Islet of Langerhans (tissue), 1 donor: Measurements from ENCODE around the gene NPFF.
"Not testable (repeated sequence)": the region's sequence is repeated elsewhere in the genome, so short reads cannot be mapped to it uniquely, and the experiment has no call there.

ENCODE experiments used
- FAIRE-seq: peaks from one replicate; lab custom pipeline; 2011; peaks lifted over from hg19 to GRCh38; lab: Jason Lieb, UNC

The NPFF gene

GRCh38 chr12:53495903-53496751, 11.2 kb downstream of the NPFF start:
- no peak for FAIRE-seq

- FAIRE-seq, result no peak
Observed at GRCh38 chr12:53493610-53494391, 13.5 kb downstream of the NPFF start.

DNA sequence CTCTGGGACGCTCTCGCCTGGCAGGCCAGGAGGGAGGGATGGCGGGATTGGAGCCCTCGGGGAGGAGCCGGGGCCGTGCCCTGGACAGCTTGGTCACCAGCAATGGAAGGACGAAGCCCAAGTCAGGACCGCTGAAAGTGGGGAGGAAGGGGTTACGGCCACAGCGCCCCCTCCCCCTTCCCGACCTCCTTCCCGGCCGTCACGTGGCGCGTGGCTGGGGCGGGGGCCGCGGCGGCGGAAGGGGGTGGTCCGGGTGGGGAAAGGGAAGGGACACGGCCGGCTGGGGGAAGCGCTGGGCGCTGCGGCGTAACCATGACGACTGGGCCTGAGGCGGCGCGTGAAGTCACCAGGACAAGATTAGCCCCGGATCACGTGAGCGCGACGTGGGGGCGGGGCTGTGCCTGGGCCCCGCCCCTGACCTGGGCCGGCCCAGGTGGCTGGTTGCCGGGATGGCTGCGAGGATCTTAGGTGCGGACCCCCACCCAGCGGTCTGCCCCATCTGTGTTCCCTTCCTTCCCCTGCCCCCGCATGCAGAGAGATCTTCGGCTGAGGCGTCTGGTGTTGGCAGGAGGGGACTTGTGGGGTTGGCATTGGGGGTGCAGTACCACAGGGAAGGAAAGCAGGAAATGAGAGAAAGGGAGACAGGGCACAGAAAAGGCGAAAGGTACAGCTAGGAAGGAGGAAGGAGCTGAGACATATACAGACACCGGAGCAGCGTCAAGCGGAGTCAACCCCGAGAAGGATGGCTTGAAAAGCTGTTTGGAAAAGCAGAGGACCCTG, 14.3 kb downstream of the NPFF start:
- FAIRE-seq, result no peak

GRCh38 chr12:53492188-53492587, 15.1 kb downstream of the NPFF start:
- FAIRE-seq, result no peak

DNA sequence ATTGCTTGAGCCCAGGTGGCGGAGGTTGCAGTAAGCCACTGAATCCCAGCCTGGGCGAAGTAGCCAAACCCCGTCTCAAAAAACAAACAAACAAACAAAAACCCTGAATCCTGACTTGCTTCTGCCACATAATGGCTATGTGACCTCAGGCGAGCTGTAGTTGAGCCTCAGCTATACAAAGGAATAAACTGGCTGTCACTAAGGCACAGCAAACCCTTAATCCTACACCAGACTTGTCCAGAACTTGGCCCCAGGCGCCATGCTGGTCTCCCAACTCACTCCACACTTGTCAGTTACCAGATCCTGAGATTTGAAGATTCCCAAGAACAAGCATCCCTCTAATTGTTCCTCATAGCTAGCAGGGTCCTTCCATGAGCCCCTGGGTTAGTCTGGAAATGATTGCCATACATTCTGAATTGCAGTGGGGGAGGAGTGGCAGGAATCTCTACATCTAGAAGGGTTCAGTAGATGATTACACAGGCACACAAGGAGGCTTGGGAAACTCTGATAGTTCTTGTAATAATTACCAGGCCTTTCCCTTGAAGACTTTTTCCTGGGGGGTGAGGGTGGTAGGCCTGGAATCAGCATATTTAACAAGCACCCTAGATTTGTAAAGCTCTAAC, 17.9 kb downstream of the NPFF start:
- no peak for FAIRE-seq

DNA sequence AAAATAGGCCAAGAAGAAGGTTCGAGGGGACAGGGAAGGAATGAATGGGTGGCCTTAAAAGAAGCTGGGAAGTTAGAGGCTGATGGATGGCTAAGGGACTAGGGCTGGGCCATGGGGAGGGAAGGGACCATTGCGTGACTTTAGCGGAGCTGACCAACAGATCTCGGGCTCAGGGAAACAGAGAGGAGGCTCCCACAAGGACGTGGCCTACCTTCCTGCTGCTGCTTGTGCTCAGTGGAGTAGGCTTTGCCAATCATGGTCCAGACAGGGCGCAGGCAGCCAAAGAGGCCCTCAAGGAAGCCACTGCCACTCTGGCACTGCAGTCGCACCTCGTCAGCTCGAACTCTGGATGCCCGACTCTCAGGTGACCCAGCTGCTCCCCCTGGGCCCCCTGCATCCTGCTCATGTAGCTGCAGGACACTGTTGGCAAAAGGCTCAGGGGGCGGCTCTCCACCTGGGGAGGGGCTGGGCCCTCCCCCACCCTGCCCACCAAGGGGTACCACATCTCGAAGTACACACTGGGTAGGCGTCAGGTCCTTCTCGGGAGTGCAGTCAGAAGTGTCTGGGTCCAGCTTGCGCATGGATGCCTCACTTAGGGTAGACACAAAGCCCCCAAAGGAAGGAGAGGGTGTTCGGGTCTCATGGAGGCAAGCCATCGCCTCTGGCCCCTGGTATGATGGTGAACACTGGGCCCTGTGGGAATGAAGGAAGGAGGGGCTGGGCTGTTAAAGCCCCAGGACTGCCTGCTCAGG, 20.4 kb downstream of the NPFF start:
- no peak for FAIRE-seq

DNA sequence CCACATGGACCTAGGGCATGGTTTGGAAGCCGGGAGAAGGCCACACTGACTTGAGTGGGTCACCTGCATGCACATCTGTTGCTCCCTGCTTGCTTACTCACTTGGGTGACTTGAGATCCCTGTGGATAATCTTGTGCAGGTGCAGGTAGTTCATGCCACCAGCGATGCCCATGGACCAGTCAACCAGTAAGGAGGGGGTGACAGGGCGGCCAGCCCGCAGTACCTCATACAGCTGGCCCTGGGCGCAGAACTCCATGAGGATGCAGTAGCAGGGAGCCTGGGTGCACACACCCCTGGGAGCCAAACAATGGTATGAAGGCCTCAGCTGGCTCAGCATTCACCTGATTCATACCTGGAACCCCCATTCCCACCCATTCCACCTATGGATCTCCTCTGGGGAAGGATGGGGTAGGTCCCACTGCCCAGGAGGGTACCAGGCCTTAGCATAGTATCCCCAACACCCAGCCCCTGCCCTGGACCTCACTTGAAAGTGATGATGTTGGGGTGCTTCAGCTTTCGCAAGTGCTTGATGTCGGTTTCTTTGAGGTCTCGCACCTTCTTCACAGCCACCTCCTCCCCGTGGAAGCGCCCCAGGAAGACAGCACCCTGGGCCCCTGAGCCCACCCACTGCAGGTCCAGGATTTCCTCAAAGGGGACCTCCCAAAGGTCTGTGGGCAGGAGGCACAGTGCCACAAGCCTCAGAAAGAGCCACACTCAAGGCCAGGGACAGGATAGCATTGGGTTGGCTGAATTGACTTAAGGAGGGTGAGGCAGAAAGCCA, 21.1 kb downstream of the NPFF start:
- FAIRE-seq, result no peak

- FAIRE-seq, result peak; percentile 13
Observed at GRCh38 chr12:53484686-53485575, 22.4 kb downstream of the NPFF start.

DNA sequence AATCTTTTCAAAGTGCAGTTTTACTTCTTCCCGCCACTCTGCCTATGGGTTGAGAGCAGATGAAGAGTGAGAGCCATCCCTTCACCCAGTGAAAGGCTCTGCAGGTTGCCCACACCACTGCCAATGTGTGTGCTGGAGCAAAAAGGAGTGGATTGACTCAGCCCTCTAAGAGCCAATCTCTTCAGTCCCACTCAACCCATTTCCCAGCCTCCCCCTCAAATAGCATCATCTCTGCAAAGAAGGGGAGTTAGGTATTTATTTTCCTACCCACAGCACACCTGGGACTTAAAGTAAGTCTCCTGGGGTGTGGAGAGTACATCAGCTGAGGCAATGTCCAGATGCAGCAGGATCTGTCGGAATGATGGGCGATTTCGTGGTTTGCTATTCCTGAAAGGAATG, 23.3 kb downstream of the NPFF start:
- FAIRE-seq, result no peak

- no peak for FAIRE-seq
Observed at GRCh38 chr12:53483225-53483978, 23.9 kb downstream of the NPFF start.

DNA sequence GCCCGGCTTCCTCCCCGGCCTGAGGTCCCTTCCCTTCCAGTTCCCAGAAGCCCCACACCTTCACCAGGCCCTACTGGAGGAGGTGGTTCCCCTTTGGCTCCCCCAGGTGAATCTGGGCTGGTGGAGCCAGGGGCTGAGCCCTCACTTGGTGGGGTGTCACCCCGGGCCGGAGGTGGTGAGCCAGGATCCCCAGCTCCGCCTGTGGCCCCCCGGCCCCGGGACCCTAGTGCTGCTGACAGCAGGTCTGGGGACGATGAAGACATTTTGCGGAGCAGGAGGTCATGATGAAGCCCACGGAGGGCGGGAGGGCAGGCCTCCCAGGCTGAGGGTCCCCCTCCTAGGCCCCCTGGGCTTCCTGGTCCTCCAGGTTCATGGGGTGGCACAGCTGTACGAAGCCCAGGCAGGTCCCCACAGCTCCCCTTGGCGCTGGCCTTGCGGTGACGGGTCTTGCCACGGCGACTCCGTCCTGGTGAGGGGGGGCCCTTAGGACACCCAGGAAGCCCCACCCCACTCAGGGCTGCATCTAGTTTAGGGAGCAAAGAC, 24.6 kb downstream of the NPFF start:
- FAIRE-seq, result no peak

GRCh38 chr12:53481939-53482586, 25.2 kb downstream of the NPFF start:
- no peak for FAIRE-seq

- FAIRE-seq, result not testable (repeated sequence)
Observed at GRCh38 chr12:53481458-53481857, 25.8 kb downstream of the NPFF start.

DNA sequence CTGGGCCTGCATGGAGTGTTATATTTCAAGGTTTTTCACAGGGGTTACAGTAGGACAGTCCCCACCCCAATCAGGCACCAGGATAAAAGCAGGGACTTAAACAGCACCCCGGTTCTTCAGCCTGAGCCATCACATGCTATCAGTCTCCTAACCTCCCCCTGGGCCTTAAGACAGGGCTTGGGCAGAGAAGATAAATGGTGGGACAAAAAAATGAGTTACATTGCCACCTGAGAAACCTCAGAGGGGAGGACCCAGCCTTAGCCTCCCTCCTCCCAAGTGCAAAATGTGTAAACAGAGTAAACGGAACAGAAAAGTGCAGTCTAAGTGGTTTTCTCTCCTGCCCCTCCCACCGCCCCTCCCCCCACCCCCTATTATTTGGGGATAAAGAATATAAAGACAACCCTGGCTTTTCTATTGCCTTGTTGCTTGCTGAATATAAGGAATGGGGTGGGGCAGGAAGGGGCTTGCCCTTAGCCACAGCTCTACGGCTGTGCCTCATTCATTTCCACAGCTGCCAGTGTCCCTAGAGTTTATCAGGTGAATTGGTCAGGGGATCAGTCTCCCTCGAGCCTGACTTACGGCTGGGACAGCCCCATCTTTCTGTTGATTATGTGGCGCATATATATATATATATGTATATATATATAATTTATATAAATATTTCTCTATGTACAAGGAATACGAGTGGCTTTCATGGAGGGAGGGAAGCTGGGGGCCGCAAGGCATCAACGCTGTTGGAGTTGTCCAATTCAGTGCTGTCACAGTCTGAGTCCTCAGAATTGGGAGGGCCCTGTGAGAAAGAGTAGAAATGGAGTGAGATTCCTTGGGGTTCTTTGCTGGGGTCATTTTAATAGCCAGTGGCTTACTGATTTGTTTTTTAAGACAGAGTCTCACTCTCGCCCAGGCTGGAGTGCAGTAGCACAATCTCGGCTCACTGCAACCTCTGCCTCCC, 26.5 kb downstream of the NPFF start:
- FAIRE-seq, result no peak

DNA sequence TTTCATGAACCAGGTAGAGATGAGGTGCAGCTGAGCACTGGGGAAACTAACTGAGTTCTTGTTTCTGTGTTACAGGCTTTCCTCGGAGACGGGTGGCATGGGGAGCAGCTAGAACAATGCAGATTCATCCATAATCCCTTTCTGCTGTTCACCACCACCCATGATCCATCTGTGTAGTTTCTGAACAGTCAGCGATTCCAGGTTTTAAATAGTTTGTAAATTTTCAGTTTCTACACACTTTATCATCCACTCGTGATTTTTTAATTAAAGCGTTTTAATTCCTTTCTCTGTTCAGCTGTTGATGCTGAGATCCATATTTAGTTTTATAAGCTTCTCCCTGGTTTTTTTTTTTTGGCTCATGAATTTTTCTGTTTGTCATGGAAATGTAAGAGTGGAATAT, 28.0 kb downstream of the NPFF start:
- no peak for FAIRE-seq

GRCh38 chr12:53478865-53479264, 28.4 kb downstream of the NPFF start:
- no peak for FAIRE-seq

- no peak for FAIRE-seq
Observed at GRCh38 chr12:53476769-53477209, 30.5 kb downstream of the NPFF start.
